Raji (cell line): ENCODE results near the gene CILP.

Experiments
- POLR2A ChIP-seq: IDR thresholded peaks from 2 replicates; pipeline ENCODE4 v1.6.1; 2011; ENCODE audit warnings: low read depth, low read length, control low read depth; ENCODE audit not compliant: insufficient read depth

CILP gene

DNA sequence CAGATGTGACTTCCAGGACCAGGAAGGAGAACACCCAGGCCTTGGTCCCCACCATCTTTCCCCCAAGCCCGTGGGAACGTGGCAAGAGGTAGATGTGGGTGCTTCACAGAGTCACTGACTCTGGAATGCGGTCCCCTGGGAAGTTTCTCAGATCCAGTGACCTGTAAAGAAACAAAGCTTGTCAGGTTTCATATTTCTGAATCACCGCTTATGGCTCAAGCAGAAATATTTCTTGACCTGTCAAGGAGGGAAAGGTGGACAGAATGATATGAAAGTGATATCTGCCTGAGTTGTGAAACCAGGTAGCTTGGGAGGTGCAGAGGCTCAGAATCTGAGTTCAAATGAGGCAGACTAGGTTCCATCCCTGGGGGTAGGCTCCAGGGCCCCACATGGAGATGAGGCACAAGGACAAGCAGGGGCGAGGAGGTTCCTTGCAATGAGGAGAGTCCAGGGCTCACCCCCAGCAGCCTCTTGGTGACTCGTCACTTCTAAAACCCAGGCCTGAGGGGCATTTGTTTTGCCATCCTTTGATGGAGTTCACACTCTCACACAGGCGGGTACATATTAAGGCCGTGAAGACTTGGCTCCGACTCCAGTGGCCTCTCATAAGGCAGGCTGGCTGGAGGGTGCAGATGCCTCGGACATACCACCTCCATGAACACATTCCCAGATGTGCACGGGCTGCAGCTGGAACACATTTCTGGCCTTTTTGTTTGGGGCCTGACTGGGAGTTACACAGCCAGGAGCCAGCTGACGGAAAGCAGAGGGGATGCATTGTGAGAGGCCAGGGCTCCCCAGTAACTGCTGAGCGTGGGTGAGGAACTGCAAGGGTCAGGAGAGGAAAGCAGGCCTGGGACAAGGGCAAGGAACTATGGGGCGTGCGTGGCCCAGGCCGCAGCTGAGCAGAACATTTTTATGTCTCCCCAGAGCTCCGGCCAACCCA, 1.3 kb downstream of the CILP start:
- no peak for TF ChIP-seq POLR2A

DNA sequence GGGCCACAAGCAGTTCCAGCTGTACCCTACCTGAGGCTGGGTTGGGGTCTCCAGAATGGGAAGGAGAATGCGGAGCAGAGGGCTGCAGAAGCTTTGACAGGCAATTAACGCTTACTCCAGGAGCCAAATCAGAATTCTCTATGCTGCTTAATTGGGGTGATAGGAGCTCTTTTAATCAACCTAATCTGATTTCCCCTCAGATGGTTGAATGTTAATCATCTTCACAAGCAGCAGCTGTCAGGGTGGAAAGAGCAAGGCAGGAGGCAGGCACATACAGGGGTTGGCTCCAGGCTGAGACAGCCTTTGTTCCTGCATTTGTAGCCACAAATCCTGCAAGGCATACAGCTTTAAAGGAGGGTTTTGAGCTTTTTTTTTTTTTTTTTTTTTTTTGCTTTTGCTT, 2.6 kb downstream of the CILP start:
- TF ChIP-seq POLR2A, result no peak

DNA sequence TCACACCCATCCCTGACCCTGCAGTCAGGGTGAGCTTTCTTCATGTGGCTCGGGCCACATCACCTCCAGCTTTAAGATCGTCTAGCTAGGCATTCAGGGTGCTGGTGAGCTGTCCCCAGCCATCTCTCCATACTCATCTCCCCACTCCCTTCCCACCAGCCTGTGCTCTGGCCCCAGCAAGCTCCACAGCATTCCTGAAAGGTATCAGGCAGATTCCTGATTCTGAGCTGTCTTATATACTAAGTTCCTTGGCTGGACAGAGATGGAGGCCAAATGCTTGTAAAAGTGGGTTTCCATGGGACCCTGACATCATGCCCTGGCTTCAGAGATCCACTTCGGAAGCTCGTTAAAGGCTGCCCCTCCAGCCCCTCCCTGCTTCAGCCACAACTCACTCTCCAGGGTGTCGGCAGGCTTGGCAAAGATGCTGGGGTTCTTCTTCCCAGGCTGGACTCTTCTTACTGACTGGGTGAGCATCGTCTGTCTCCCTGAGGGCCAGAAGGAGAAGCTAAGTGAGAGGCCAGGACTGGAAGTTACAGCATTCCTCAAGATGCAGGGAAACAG, 3.9 kb downstream of the CILP start:
- TF ChIP-seq POLR2A, result no peak

DNA sequence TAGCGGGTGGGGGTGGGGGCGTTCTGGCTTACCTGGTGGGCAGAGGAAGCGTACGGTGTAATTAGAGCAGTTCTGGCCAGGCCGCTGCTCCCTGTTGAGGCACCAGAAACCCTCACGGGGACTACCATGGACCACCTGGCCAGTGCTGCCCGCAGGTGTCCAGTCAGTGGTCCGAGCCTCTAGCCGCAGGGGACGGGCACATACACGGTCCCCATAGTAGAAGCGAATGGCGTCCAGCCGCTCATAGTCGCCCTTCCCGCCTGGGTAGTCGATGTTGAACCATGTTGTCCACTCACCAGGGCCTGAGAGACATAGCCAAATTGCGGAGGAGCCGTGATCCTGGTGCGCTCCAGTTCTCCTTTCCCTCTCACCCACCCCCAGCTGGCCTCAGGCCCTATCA, 4.5 kb downstream of the CILP start:
- TF ChIP-seq POLR2A, result no peak

DNA sequence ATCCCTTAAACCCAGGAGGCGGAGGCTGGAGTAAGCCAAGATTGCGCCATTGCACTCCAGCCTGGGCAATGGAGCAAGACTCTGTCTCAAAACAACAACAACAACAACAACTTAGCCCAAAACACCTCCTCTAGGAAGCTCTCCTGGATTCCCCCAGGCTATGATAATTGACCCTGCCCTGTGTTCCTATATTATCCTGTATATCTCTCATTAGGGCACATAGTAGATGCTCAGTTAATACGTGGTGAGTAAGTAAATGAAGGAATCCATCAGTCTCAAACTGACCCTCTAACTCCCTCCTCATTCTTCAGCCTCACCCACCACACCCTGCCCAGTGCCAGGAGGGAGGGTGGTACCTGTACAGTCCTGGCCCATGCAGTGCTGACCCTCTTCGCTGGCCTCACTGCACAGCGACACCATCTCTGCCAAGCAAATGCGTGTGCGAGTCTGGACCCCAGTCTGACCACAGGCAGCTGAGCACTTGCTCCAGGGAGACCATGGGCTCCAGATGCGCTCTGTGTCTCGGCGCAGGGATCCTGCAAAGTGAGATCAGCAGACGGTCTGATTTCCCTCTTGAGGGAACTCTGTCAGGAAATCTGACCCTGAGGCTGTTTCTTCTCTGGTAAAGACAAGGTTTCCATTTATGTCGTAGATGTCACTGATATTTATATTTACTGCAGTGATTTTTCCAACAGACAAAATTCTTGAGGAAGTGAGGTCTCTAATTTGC, 6.2 kb downstream of the CILP start:
- no peak for TF ChIP-seq POLR2A

DNA sequence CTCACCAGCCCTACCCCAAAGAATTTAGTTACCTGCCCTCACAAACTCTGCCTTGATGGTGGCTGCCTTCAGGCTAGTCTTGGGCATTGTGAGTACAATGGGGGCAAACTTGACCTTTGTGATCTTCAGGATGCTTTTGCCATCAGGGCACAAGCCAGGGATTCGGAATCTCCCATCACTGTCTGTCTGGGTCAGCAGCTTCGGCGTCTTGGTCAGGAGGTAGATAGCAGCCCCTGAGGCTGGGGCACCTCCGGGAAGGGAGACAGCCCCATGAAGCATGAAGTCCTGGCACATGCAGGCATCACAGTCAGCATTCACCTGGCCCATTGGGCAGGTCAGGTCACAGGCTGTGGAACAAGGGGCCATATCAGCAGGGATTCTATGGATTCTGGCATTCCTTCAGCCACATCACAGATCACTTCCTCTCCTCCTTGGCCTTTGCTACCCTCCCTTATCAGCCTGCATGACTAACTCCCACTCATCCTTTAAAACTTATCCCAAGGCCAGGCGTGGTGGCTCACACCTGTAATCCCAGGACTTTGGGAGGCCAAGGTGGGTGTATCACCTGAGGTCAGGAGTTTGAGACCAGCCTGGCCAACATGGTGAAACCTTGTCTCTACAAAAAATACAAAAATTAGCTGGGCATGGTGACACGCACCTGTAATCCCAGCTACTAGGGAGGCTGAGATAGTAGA, 6.9 kb downstream of the CILP start:
- TF ChIP-seq POLR2A, result no peak

DNA sequence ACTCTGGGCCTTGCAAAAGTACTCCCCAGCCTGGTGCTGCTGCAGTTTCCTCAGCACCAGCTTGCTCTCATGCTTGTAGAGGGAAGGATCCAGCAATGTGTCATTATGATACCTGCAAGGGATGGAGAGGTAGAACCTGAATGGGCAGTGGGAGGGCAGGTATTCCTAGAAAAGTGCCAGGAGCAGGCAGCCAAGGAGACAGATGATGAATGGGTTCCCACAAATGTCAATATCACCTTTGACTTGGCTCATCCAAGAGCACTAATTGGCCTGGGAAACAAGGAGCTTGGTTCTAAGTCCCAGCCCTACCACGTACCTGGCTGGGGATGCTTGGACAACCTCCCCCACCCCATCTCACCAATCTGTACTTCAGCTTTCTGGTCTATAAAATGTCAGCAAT, 9.4 kb downstream of the CILP start:
- no peak for TF ChIP-seq POLR2A

DNA sequence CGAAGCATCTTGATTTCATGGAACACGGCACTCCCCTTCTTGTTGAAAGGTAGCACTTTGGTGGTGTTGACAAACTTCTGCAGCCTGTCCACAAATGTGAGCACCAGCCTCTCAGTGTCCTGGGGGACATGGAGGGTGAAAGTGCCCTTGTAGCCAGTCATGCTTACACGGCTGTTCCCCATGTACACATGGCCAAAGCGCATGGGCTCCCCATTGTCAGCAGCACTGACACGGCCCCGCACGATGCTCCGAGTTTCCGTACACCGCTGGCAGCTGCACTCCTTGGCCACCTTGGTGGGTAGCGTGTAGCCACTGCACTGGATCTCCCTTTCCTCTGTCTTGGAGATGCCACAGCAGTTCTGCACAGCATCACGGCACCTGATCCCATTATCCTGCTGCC, 12.7 kb downstream of the CILP start:
- no peak for TF ChIP-seq POLR2A

DNA sequence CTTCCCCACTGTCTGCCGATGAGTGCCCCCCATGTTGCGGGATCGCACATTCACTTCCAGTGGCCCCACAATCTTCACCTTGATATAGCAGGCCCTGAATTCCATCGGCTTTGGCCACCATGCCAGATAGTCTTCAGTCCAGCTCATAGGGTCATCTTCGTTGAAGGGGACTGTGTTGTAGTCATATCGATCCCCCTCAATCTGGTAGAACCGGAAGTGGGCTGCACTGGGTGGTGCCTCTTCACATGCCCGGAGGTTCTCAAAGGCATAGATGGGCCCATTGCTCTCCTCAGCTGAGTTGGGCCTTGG, 14.0 kb downstream of the CILP start:
- no peak for TF ChIP-seq POLR2A

DNA sequence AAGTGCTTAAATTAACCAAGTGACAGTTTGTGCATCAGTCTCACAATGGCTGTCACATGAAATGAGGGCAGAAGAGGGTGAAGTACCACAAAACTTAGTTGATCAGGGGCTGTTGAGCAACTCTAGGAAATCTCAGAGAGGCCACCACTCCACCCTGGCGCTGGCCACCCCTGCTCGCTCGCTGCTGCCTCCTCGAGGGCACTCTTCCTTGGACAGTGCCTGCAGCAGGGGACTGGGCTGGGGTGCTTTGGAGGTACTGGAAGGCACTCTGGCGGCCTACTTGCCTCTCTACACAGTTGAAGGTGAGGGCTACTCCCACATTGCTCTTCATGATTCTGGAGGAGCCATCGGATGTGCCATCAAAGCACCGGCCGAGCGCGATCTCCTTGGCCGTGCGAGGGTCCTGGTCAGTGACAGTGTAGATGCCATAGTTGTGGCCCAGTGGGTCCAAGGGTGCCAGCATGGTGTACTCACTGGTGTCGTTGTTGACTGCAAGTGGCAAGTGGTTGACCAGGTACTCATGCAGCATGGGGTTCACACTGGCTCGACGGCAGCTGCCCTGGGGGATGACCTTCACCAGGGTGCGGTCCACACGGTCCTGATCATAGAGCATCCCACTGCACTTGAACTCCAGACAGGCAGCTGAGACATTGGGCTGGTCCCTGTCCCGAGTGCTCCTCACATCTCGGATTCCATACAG, 14.5 kb downstream of the CILP start:
- TF ChIP-seq POLR2A, result no peak

DNA sequence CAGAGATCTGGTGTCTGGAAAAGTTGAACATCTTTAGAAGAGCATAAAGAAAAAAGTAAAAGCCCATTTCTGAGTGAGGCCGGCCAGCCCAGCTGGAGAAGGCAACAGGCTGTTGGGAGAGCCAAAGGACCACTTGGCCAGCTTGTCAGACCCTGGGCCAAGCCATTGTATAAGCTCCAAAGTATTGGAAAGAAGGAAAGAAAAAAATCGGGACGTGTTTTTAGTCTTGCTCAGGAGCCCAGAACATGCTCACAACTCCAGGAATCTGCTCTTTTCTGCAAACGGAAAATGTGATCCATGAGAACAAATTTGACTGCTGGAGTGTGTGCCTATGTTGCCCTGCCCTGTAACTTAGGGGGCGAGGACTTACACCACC, 15.7 kb downstream of the CILP start:
- TF ChIP-seq POLR2A, result no peak

DNA sequence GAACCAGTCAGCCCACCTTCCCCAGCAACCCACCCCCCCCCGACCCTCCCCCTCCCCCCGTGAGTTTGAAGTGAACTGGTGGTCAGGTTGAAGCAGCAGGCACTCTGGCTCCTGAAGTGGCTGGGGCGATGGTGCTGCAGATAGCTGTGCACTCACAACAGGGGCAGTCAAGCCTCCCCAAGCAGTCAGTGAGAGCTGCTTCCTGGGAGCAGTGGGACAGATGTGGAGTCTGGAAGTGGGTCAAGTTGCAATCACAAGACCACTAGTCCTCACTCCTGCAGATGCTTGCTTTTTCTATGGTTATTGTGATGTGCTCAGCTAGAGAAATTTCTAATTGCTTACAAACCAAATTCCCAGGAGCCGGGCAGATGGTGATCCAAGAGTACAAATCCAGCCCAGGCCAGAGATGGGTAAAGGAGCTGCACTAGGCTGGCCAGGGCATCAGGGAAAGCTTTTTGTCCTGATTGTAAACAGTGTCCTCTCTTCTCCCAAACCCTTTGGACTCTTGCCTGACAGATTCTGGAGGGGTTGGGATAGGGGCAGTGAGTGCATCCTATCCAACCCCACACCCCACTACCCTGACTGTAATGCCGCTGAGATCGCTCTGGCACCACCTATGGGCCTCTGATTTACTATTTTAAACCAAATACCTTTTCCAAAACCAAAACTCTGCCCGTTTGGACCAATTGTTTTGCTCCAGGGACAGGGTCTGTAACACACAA, 16.3 kb downstream of the CILP start:
- TF ChIP-seq POLR2A, result no peak

DNA sequence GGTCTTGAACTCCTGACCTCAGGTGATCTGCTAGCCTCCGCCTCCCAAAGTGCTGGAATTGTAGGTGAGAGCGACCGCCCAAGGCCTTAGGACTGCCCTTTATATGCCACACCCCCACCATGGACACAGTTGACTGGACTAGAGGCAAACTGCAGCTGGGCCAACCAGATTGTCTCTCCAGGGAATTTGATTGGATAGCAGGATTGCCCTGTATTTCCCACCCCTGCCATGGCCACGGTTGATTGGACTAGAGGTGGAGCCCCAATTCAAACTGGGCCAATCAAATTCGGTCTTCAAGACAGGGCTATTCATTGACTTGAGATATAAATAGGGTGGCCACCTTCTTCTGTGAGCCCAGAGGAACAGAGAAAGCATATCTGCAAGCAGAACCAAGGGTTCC, 19.3 kb downstream of the CILP start:
- TF ChIP-seq POLR2A, result no peak

DNA sequence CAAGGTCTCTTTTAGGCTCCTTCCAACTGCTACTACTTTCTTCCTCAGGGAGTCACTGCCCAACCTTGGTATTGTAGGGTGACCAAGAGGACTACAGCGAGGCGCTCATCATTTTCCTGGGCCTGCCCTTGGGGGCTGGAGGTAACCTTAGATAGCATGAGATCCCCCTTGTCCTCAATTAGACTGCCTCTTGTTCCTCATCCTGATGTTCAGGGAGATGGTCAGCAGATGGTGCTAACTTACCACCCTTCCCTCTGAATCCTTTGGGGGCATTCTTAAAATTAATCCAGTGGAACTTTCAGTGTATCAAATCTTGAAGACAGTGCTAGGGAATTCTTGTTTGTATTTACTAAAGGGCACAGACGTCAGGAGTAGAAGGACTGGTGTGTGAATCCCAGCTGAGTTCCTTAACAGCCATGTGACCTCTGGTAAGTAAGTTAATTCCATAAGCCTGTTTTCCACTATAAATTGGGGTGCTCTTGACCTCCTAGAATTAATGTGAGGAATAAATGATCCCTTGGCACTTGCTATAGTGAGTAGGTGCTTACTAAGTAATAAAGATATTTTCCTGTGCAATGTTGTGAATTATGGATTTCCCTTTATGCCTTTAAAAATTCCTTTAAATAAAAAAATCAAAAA, 22.1 kb downstream of the CILP start:
- TF ChIP-seq POLR2A, result no peak
